Endothelial cell (in vitro differentiated cells): ENCODE measurements around the gene NOC4L. TPM values are rescaled to one million over a fixed set of nuclear protein-coding genes. Genes with fewer than 3 reads are reported as not detected.
"Not testable (repeated sequence)": the region's sequence is repeated elsewhere in the genome, so short reads cannot be mapped to it uniquely, and the experiment has no call there.

Source experiments
- DNase-seq: peaks from one replicate; pipeline ENCODE4 v3.0.0; 2021; ENCODE audit warnings: low spot score
- H3K27ac Mint-ChIP-seq: one replicate; pipeline ENCODE4 v1.8.0; 2021; ENCODE audit warnings: mixed read lengths, inconsistent platforms; ENCODE audit not compliant: unreplicated experiment
- H3K27me3 Mint-ChIP-seq: one replicate; pipeline ENCODE4 v1.8.0; 2021; ENCODE audit warnings: mild to moderate bottlenecking, moderate library complexity, mixed read lengths, inconsistent platforms; ENCODE audit not compliant: unreplicated experiment
- H3K36me3 Mint-ChIP-seq: one replicate; pipeline ENCODE4 v1.8.0; 2021; ENCODE audit warnings: mild to moderate bottlenecking, low read depth, mixed read lengths, inconsistent platforms; ENCODE audit not compliant: unreplicated experiment
- H3K4me1 Mint-ChIP-seq: one replicate; pipeline ENCODE4 v1.8.0; 2021; ENCODE audit warnings: mild to moderate bottlenecking, mixed read lengths, inconsistent platforms; ENCODE audit not compliant: unreplicated experiment
- H3K4me3 Mint-ChIP-seq: one replicate; pipeline ENCODE4 v1.8.0; 2021; ENCODE audit warnings: mild to moderate bottlenecking, mixed read lengths, inconsistent platforms; ENCODE audit not compliant: unreplicated experiment
- H3K9me3 Mint-ChIP-seq: one replicate; pipeline ENCODE4 v1.8.0; 2021; ENCODE audit warnings: mixed read lengths, inconsistent platforms; ENCODE audit not compliant: unreplicated experiment
- CTCF ChIP-seq: fragments of 200-600 bp; sonication (generic); IDR thresholded peaks from one replicate; pipeline ENCODE4 v1.5.0; 2021; ENCODE audit warnings: antibody characterized with exemption; ENCODE audit not compliant: unreplicated experiment
- total RNA-seq: library from RNA; stranded (reverse); fragmentation: NEBNext Ultra II Directional; extraction: Animal tissue kit (Norgen Biotek cat#: 25700); gene quantifications from one replicate; pipeline ENCODE4 v1.2.1, GENCODE V29; 2021; ENCODE audit not compliant: unreplicated experiment

NOC4L gene
- total RNA-seq, 1 donor from 2014 or later, result 18.2 TPM

DNA sequence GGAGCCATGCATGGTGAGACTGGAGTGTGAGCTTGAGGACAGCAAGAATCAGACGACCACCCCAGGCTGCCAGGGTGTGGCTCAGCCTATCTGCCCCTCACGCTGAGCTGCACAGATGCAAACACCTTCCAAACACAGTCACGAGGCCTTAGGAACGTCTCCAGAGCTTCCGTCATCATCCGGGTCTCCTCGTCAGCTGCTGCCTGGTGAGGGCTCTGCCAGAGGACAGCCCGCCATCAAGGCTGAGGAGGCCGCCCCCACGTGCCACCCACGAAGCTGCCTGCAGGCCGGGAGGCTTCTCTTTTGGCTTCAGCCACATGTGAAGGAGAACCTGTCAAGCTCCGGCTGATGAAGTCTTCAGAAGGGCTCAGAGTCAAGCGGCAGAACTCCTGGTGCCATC is 13.6 kb upstream of the NOC4L start:
- TF ChIP-seq CTCF, result no peak
- peaks cover 5% of the 10 kb centered on the region for H3K9me3 Mint-ChIP-seq
- H3K27me3 Mint-ChIP-seq, result peaks cover 12% of the 10 kb centered on the region
- no peak overlapping the region for H3K27ac Mint-ChIP-seq
- no peaks in the 10 kb centered on the region for H3K4me1 Mint-ChIP-seq
- H3K4me3 Mint-ChIP-seq, result no peak overlapping the region
- DNase-seq, result no peak
- H3K36me3 Mint-ChIP-seq, result peaks cover 60% of the 10 kb centered on the region

DNA sequence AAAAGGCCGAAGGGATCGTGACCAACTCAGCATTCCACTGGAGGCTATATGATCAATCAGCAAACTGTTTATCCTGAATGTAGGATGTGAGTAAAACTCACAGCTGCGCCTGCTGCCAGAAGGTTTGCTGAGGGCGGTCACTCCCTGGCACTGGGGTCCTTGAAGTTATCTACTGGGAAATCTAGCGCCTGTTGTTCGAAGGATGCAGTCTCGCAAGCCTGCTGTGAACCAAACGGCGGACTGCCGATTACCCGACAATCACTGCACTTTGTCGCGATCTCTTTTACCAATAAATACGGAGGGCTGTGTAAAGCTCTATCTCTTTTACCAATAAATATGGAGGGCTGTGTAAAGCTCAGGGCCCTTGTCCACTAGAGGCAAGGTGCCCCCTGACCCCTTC is 13.0 kb upstream of the NOC4L start:
- H3K4me1 Mint-ChIP-seq, result no peaks in the 10 kb centered on the region
- no peak for TF ChIP-seq CTCF
- H3K27ac Mint-ChIP-seq, result no peak overlapping the region
- H3K27me3 Mint-ChIP-seq, result peaks cover 13% of the 10 kb centered on the region
- DNase-seq, result no peak
- H3K9me3 Mint-ChIP-seq, result peaks cover 5% of the 10 kb centered on the region
- H3K36me3 Mint-ChIP-seq, result peaks cover 55% of the 10 kb centered on the region
- H3K4me3 Mint-ChIP-seq, result no peak overlapping the region

GRCh38 chr12:132131952-132132351 is 12.3 kb upstream of the NOC4L start:
- Mint-ChIP-seq H3K27ac (no peak overlapping the region), H3K4me3 (peak overlapping the region; percentile 4), H3K36me3 (peaks cover 47% of the 10 kb centered on the region), H3K9me3 (peaks cover 5% of the 10 kb centered on the region), H3K27me3 (peaks cover 15% of the 10 kb centered on the region), H3K4me1 (no peaks in the 10 kb centered on the region)
- TF ChIP-seq CTCF, result no peak
- no peak for DNase-seq

DNA sequence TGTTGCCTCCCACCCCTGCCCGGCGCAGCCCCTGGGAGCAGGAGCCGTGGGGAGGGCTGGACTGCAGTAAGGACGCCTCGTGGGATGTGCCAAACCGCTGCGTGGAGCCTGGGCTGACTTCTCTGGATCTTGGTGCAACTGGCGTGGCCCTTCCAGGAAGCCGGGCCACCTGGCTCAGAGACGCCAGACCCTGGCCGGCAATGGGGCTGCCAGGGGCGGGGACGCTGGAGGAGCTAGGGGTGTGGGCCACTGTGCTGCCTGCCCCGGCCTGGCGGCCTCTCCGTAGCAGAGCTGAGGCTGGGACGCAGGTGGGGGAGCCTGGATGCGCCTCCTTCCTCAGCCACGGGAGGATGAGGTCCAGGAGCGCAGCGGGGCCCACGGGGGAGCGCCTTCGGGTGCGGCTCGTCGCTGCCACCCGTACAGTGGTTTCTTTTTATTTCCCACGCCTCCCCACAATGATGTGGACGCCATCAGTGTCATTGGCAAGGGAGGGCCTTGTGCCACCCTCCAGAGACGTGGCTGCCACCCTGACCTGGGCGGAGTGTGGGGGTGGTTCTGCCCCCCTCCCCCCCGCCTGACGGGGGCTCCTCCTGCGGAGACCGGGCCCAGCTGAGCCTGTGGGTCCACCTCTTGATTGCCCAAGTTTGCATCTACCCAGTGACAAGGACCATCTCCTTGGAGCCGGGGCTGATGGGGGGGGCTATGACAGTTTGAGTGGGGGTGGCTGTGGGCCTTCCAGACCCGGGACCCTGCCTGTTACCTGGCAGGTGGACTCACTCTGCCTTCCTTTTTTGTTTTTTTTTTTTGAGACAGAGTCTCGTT is 11.4 kb upstream of the NOC4L start:
- Mint-ChIP-seq H3K27ac (no peak overlapping the region), H3K27me3 (peaks cover 16% of the 10 kb centered on the region), H3K4me1 (no peaks in the 10 kb centered on the region), H3K36me3 (peaks cover 42% of the 10 kb centered on the region), H3K4me3 (no peak overlapping the region), H3K9me3 (peaks cover 5% of the 10 kb centered on the region)
- TF ChIP-seq CTCF, result no peak
- no peak for DNase-seq

GRCh38 chr12:132133952-132134652 is 10.2 kb upstream of the NOC4L start:
- H3K9me3 Mint-ChIP-seq, result peaks cover 2% of the 10 kb centered on the region
- no peaks in the 10 kb centered on the region for H3K4me1 Mint-ChIP-seq
- no peak overlapping the region for H3K27ac Mint-ChIP-seq
- TF ChIP-seq CTCF, result no peak
- H3K36me3 Mint-ChIP-seq, result peaks cover 36% of the 10 kb centered on the region
- H3K27me3 Mint-ChIP-seq, result peaks cover 19% of the 10 kb centered on the region
- no peak for DNase-seq
- H3K4me3 Mint-ChIP-seq, result peak overlapping the region; percentile 42

DNA sequence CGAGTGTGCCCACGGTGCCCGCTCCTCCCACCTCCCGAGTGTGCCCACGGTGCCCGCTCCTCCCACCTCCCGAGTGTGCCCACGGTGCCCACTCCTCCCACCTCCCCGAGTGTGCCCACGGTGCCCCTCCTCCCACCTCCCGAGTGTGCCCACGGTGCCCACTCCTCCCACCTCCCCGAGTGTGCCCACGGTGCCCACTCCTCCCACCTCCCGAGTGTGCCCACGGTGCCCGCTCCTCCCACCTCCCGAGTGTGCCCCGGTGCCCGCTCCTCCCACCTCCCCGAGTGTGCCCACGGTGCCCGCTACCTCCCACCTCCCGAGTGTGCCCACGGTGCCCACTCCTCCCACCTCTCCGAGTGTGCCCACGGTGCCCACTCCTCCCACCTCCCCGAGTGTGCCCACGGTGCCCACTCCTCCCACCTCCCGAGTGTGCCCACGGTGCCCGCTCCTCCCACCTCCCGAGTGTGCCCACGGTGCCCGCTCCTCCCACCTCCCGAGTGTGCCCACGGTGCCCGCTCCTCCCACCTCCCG is 9.5 kb upstream of the NOC4L start:
- H3K4me1 Mint-ChIP-seq, DNase-seq, H3K27ac Mint-ChIP-seq, H3K4me3 Mint-ChIP-seq, H3K9me3 Mint-ChIP-seq: not testable (repeated sequence)
- Mint-ChIP-seq H3K27me3 (peaks cover 18% of the 10 kb centered on the region), H3K36me3 (peaks cover 33% of the 10 kb centered on the region)

DNA sequence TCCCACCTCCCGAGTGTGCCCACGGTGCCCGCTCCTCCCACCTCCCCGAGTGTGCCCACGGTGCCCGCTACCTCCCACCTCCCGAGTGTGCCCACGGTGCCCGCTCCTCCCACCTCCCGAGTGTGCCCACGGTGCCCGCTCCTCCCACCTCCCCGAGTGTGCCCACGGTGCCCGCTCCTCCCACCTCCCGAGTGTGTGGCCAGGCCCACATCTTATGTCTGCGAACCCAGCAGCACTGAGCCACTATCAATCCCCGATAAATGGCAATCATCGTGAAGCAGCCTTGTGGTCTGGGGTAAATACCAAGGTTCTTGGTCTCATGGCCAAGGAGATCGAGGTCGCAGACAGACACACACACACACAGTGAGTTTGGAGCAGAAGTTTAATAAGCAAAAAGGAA is 8.0 kb upstream of the NOC4L start:
- Mint-ChIP-seq H3K4me3 (peak overlapping the region; percentile 51), H3K27me3 (peaks cover 20% of the 10 kb centered on the region), H3K36me3 (peaks cover 22% of the 10 kb centered on the region)
- H3K27ac Mint-ChIP-seq, H3K9me3 Mint-ChIP-seq, DNase-seq, H3K4me1 Mint-ChIP-seq: not testable (repeated sequence)
